Measurements from ENCODE around the gene CYB5D1.

DNA sequence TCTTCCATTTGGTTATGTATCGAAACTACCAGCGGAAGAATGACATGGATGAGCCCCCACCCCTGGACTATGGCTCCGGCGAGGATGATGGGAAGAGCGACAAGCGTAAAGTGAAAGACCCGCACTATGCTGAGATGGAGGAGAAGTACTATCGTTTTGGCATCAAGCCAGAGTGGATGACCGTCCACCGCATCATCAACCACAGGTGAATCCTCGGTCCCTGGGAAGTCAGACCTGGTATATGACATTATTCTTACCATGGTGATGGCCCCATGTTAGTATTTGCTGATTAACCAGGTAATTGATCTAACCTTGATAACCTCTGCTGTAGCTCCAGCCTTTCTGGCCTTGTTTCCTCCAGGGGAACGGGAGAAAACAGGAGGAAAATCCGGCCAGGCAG is 39.3 kb downstream of the CYB5D1 start:
- TF ChIP-seq, protein P1, sequence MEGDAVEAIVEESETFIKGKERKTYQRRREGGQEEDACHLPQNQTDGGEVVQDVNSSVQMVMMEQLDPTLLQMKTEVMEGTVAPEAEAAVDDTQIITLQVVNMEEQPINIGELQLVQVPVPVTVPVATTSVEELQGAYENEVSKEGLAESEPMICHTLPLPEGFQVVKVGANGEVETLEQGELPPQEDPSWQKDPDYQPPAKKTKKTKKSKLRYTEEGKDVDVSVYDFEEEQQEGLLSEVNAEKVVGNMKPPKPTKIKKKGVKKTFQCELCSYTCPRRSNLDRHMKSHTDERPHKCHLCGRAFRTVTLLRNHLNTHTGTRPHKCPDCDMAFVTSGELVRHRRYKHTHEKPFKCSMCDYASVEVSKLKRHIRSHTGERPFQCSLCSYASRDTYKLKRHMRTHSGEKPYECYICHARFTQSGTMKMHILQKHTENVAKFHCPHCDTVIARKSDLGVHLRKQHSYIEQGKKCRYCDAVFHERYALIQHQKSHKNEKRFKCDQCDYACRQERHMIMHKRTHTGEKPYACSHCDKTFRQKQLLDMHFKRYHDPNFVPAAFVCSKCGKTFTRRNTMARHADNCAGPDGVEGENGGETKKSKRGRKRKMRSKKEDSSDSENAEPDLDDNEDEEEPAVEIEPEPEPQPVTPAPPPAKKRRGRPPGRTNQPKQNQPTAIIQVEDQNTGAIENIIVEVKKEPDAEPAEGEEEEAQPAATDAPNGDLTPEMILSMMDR (IDR thresholded peaks at IDR 0.05): no peak
- TF ChIP-seq POLR2A (IDR thresholded peaks at IDR 0.05): no peak

Measured in vagina (tissue), 2 donors.